HepG2 (cell line): ENCODE data around the gene C1orf116. TPM values are rescaled to one million over a fixed set of nuclear protein-coding genes. Genes with fewer than 3 reads are reported as not detected.

Experiments
- ARID4A ChIP-seq: sonication (generic); formaldehyde crosslinking; IDR thresholded peaks from 2 replicates; pipeline ENCODE4 v1.5.0; 2020; ENCODE audit warnings: mild to moderate bottlenecking, missing genetic modification reagents, borderline replicate concordance
- DMTF1 ChIP-seq: sonication (generic); formaldehyde crosslinking; IDR thresholded peaks from 2 replicates; pipeline ENCODE4 v1.4.0; 2020; ENCODE audit warnings: mild to moderate bottlenecking, missing genetic modification reagents
- FOSL2 ChIP-seq: sonication (generic); formaldehyde crosslinking; IDR thresholded peaks from 2 replicates; pipeline ENCODE4 v1.4.0; 2020; ENCODE audit warnings: missing genetic modification reagents
- HDAC2 ChIP-seq: sonication (generic); formaldehyde crosslinking; IDR thresholded peaks from 2 replicates; pipeline ENCODE4 v1.4.0; 2020; ENCODE audit warnings: missing genetic modification reagents
- KDM3A ChIP-seq: IDR thresholded peaks from 2 replicates; pipeline ENCODE4 v1.6.1; 2018; ENCODE audit warnings: low read depth, missing compliant biosample characterization
- THAP9 ChIP-seq: sonication (generic); formaldehyde crosslinking; IDR thresholded peaks from 2 replicates; pipeline ENCODE4; 2020; ENCODE audit warnings: missing genetic modification reagents, mild to moderate bottlenecking, borderline replicate concordance
- ZEB1 ChIP-seq: IDR thresholded peaks from 2 replicates; pipeline ENCODE4 v1.6.1; 2012; ENCODE audit warnings: mild to moderate bottlenecking, low read depth, inconsistent platforms; ENCODE audit not compliant: insufficient replicate concordance
- ZHX2 ChIP-seq, 2 experiments: sonication (generic) in 1 of 2; formaldehyde crosslinking in 1 of 2; IDR thresholded peaks; 2 replicates each; pipeline versions ENCODE4 v1.6.1 to v1.9.0; 2014 to 2022; ENCODE audit warnings: antibody characterized with exemption in 1 of 2, borderline replicate concordance in 1 of 2, inconsistent platforms in 1 of 2, low read depth in 1 of 2, missing genetic modification reagents in 1 of 2
- ZNF790 ChIP-seq: sonication (generic); formaldehyde crosslinking; IDR thresholded peaks from 2 replicates; pipeline ENCODE4 v1.8.0; 2022; ENCODE audit warnings: missing genetic modification reagents, mild to moderate bottlenecking, borderline replicate concordance
- polyA plus RNA-seq, 8 experiments: library from polyadenylated mRNA; depleted of rRNA in 3 of 8; stranded (reverse) in 7 of 8; unstranded in 1 of 8; fragments of >200 nt; fragmentation: Illumina TruSeq in 4 of 8; extraction: Trizol in 4 of 8; gene quantifications; 2 replicates each; pipeline versions ENCODE4 v1.2.1 to v1.2.3, GENCODE V29; 2011 to 2016; ENCODE audit warnings: low read depth in 4 of 8, missing spikeins in 1 of 8, mixed read lengths in 1 of 8; ENCODE audit not compliant: insufficient read depth in 1 of 8
- total RNA-seq, 5 experiments: library from RNA; depleted of rRNA; stranded (reverse); fragments of >200 nt; fragmentation: Illumina TruSeq; extraction: Trizol; gene quantifications; 2 replicates each; pipeline ENCODE4 v1.2.3, GENCODE V29; 2016; ENCODE audit warnings: low read depth in 1 of 5
- TF ChIP-seq, protein P1 (sequence below): sonication (generic); formaldehyde crosslinking; IDR thresholded peaks from 2 replicates; pipeline ENCODE4 v1.4.0; 2020; ENCODE audit warnings: missing genetic modification reagents

Gene C1orf116
- total and polyA plus RNA-seq, 2 of the 13 experiments (the other 11 are each of a cell fraction or from before 2014, with no cell fraction given), result 0.51 to 0.95 TPM

DNA sequence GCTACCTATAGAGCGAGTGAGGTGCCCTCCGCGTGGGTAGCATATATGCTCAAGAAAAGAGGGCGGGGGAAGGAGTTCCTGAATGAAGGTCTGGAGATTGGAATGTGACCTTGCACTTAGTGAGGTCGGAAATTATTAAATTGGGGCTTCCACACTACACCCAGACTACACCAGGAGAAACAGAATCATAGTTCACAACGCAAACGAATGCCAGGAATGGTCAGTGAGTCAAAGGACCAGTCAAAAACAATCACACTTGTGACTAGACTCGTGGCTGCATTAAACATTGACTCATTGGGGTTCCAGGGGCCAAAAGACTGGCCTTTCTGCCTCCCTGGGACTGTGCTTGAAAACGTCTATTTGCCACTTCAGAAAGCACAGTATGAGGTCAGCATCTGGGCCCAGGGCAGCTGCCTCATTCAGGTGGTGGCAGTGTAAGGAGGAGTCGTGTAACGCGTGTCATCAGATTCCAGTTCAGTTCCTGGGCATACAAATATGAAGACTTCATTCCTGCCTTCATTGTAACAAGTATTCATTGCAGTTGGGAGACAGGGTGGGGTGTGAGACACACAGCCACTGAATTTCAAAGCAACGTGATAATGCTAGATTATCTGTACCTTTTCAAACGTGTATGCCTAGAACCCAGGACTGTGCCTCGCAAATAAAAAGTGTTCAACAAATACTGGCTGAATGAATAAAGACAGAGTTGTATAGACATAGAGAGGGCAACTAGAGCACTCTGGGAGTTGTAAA lies 18.8 kb upstream of the C1orf116 start, which contains the start of gene YOD1 (continued):
- TF ChIP-seq ARID4A (CRISPR knock-in tag) (0 out of 2 replicates have a peak, but pooled peaks have one; percentile 4), ZHX2 (IDR thresholded peaks at IDR 0.05; ENCODE audit: low read depth) (no peak), ZHX2 (CRISPR knock-in tag; IDR thresholded peaks at IDR 0.05; ENCODE audit: borderline replicate concordance) (no peak), KDM3A (CRISPR knock-in tag) (no peak), THAP9 (no peak), DMTF1 (no peak), ZEB1 (no peak), ZNF790 (CRISPR knock-in tag) (no peak), HDAC2 (CRISPR knock-in tag) (no peak), FOSL2 (CRISPR knock-in tag) (peak; percentile 58; the same call in 1 of the 2 replicates)
- TF ChIP-seq, protein P1, sequence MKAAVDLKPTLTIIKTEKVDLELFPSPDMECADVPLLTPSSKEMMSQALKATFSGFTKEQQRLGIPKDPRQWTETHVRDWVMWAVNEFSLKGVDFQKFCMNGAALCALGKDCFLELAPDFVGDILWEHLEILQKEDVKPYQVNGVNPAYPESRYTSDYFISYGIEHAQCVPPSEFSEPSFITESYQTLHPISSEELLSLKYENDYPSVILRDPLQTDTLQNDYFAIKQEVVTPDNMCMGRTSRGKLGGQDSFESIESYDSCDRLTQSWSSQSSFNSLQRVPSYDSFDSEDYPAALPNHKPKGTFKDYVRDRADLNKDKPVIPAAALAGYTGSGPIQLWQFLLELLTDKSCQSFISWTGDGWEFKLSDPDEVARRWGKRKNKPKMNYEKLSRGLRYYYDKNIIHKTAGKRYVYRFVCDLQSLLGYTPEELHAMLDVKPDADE (CRISPR knock-in tag), result no peak
